Umbilical cord (tissue), 1 donor: ENCODE results near the gene CPZ. TPM values are rescaled to one million over a fixed set of nuclear protein-coding genes. Genes with fewer than 3 reads are reported as not detected.

Experiments used
- total RNA-seq: library from RNA; depleted of rRNA; stranded (reverse); fragments of >200 nt; gene quantifications from one replicate; pipeline ENCODE4 v1.2.3, GENCODE V29; 2014; ENCODE audit warnings: low replicate concordance; ENCODE audit not compliant: insufficient read depth

The CPZ gene
- total RNA-seq, 1 donor from 2014 or later: 80.4 TPM

Other genes starting within 250 kb of the CPZ start
- 46.9 TPM for gene ACOX3, start 152.0 kb upstream of the CPZ start, total RNA-seq
- gene TRMT44, start 152.0 kb upstream of the CPZ start, total RNA-seq: 42.9 TPM
- gene GPR78, start 12.4 kb upstream of the CPZ start, total RNA-seq: 7.9 TPM